Testis (tissue), 2 donors: Measurements from ENCODE around the gene LIPF.

Source experiments
- POLR2A ChIP-seq: fragments of 450-650 bp; IDR thresholded peaks from one replicate; pipeline ENCODE4 v1.6.1; 2017; ENCODE audit warnings: antibody characterized with exemption, mild to moderate bottlenecking, moderate library complexity
- TF ChIP-seq, protein P1 (sequence below), 3 experiments: fragments of 450-650 bp in 2 of 3; fragments of 200-600 bp in 1 of 3; sonication (generic) in 1 of 3; IDR thresholded peaks; one replicate each; pipeline ENCODE4 v1.5.1; 2016 to 2019; ENCODE audit warnings: antibody characterized with exemption in 3 of 3, mild to moderate bottlenecking in 2 of 3, moderate library complexity in 1 of 3

DNA sequence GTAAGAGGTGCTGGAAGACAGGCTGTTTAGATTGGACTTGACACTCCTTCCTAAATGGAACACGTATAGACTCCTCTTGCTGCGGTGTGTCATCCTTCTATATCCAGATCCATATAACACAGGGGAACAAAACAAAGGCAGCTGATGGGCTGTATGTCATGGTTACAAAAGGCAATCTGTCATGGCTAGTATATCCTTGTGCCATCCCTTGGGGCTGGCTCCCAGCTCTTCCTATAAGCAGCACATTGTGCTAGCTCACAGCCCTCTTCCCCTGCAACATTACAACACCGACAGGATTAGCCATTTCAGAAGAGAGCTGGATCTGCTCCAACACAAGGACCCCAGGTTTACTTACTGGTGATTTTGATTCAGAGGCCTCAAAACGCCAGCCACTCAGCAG lies 57.1 kb downstream of the LIPF start:
- TF ChIP-seq, protein P1, sequence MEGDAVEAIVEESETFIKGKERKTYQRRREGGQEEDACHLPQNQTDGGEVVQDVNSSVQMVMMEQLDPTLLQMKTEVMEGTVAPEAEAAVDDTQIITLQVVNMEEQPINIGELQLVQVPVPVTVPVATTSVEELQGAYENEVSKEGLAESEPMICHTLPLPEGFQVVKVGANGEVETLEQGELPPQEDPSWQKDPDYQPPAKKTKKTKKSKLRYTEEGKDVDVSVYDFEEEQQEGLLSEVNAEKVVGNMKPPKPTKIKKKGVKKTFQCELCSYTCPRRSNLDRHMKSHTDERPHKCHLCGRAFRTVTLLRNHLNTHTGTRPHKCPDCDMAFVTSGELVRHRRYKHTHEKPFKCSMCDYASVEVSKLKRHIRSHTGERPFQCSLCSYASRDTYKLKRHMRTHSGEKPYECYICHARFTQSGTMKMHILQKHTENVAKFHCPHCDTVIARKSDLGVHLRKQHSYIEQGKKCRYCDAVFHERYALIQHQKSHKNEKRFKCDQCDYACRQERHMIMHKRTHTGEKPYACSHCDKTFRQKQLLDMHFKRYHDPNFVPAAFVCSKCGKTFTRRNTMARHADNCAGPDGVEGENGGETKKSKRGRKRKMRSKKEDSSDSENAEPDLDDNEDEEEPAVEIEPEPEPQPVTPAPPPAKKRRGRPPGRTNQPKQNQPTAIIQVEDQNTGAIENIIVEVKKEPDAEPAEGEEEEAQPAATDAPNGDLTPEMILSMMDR (IDR thresholded peaks at IDR 0.05): no peak
- no peak for TF ChIP-seq POLR2A
